H9 (cell line): ENCODE data around the gene DCC. TPM values are rescaled to one million over a fixed set of nuclear protein-coding genes. Genes with fewer than 3 reads are reported as not detected.

ENCODE experiments used
- DNase-seq: peaks from one replicate; pipeline ENCODE4 v3.0.0-alpha.2; 2017
- H2AFZ ChIP-seq: one replicate; pipeline ENCODE4 v1.6.1; 2013; ENCODE audit warnings: mild to moderate bottlenecking, low read length, control low read depth, moderate library complexity
- H2AK5ac ChIP-seq: 2 replicates; pipeline ENCODE4 v1.6.1; 2013; ENCODE audit warnings: low read length, control low read depth, mixed read lengths; ENCODE audit not compliant: insufficient read length
- H2BK120ac ChIP-seq: one replicate; pipeline ENCODE4 v1.6.1; 2013; ENCODE audit warnings: low read depth, mild to moderate bottlenecking, low read length, control low read depth, inconsistent platforms; ENCODE audit not compliant: poor library complexity, severe bottlenecking
- H2BK12ac ChIP-seq: 2 replicates; pipeline ENCODE4 v1.6.1; 2013; ENCODE audit warnings: low read length, control low read depth, mixed read lengths, low read depth; ENCODE audit not compliant: insufficient read length
- H2BK15ac ChIP-seq: 2 replicates; pipeline ENCODE4 v1.6.1; 2013; ENCODE audit warnings: low read depth, low read length, control low read depth
- H2BK20ac ChIP-seq: one replicate; pipeline ENCODE4 v1.6.1; 2013; ENCODE audit warnings: low read depth, mild to moderate bottlenecking, low read length, control low read depth, inconsistent platforms; ENCODE audit not compliant: poor library complexity, severe bottlenecking
- H2BK5ac ChIP-seq: 2 replicates; pipeline ENCODE4 v1.6.1; 2013; ENCODE audit warnings: low read length, control low read depth, mixed read lengths; ENCODE audit not compliant: insufficient read length
- H3K14ac ChIP-seq: 2 replicates; pipeline ENCODE4 v1.6.1; 2013; ENCODE audit warnings: low read length, control low read depth; ENCODE audit not compliant: insufficient read depth
- H3K18ac ChIP-seq: 2 replicates; pipeline ENCODE4 v1.6.1; 2013; ENCODE audit warnings: low read depth, mild to moderate bottlenecking, mixed read lengths, low read length, control low read depth; ENCODE audit not compliant: insufficient read length
- H3K23ac ChIP-seq: 2 replicates; pipeline ENCODE4 v1.6.1; 2013; ENCODE audit warnings: low read length, control low read depth, mixed read lengths, low read depth; ENCODE audit not compliant: insufficient read length
- H3K23me2 ChIP-seq: 2 replicates; pipeline ENCODE4 v1.6.1; 2013; ENCODE audit warnings: low read depth, mild to moderate bottlenecking, mixed read lengths, low read length, control low read depth; ENCODE audit not compliant: insufficient read length, poor library complexity, severe bottlenecking
- H3K27ac ChIP-seq: 2 replicates; pipeline ENCODE4 v1.5.1; 2013; ENCODE audit warnings: low read length, control low read depth, mixed read lengths, low read depth; ENCODE audit not compliant: insufficient read length
- H3K27me3 ChIP-seq: 2 replicates; pipeline ENCODE4 v1.6.1; 2013; ENCODE audit warnings: low read length, control low read depth, inconsistent platforms; ENCODE audit not compliant: insufficient read depth
- H3K4ac ChIP-seq: 2 replicates; pipeline ENCODE4 v1.6.1; 2013; ENCODE audit warnings: low read depth, mild to moderate bottlenecking, control low read depth, inconsistent platforms, low read length, moderate library complexity
- H3K4me1 ChIP-seq: 2 replicates; pipeline ENCODE4 v1.6.1; 2013; ENCODE audit warnings: low read length, control low read depth, inconsistent platforms; ENCODE audit not compliant: insufficient read depth
- H3K4me2 ChIP-seq: 2 replicates; pipeline ENCODE4 v1.6.1; 2013; ENCODE audit warnings: low read length, control low read depth, mixed read lengths; ENCODE audit not compliant: insufficient read length, insufficient read depth
- H3K56ac ChIP-seq: 2 replicates; pipeline ENCODE4 v1.6.1; 2013; ENCODE audit warnings: low read depth, mild to moderate bottlenecking, mixed read lengths, low read length, control low read depth; ENCODE audit not compliant: insufficient read length
- H3K79me1 ChIP-seq: 2 replicates; pipeline ENCODE4 v1.6.1; 2013; ENCODE audit warnings: low read depth, mild to moderate bottlenecking, moderate library complexity, low read length, control low read depth, inconsistent platforms; ENCODE audit not compliant: insufficient read depth, poor library complexity, severe bottlenecking
- H3K79me2 ChIP-seq: 2 replicates; pipeline ENCODE4 v1.6.1; 2013; ENCODE audit warnings: low read length, control low read depth, inconsistent platforms; ENCODE audit not compliant: insufficient read depth
- H3K9ac ChIP-seq: 2 replicates; pipeline ENCODE4 v1.6.1; 2013; ENCODE audit warnings: low read length, control low read depth, mixed read lengths; ENCODE audit not compliant: insufficient read length; ENCODE audit errors: extremely low read depth
- H3K9me3 ChIP-seq: one replicate; pipeline ENCODE4 v1.6.1; 2013; ENCODE audit warnings: low read depth, low read length, inconsistent platforms; ENCODE audit not compliant: control insufficient read depth
- H3T11ph ChIP-seq: one replicate; pipeline ENCODE4 v1.6.1; 2013; ENCODE audit warnings: mild to moderate bottlenecking, low read length, control low read depth, inconsistent platforms
- H4K20me1 ChIP-seq: one replicate; pipeline ENCODE4 v1.6.1; 2013; ENCODE audit not compliant: control insufficient read depth, insufficient read length, insufficient read depth
- H4K5ac ChIP-seq: 2 replicates; pipeline ENCODE4 v1.6.1; 2013; ENCODE audit warnings: low read depth, mild to moderate bottlenecking, mixed read lengths, low read length, control low read depth; ENCODE audit not compliant: insufficient read length
- H4K8ac ChIP-seq: replicated peaks from 2 replicates; pipeline ENCODE4 v1.6.1; 2013; ENCODE audit warnings: low read length, control low read depth, mixed read lengths, low read depth; ENCODE audit not compliant: insufficient read length
- H4K91ac ChIP-seq: 2 replicates; pipeline ENCODE4 v1.6.1; 2013; ENCODE audit warnings: low read depth, mild to moderate bottlenecking, moderate library complexity, mixed read lengths, low read length, control low read depth; ENCODE audit not compliant: insufficient read length
- H3K27ac Mint-ChIP-seq, 3 experiments: 2 replicates in 2 of 3; 3 replicates in 1 of 3; pipeline ENCODE4 v1.8.0; 2020 to 2021; ENCODE audit warnings: mixed read lengths in 3 of 3, mild to moderate bottlenecking in 1 of 3, moderate library complexity in 1 of 3
- H3K27me3 Mint-ChIP-seq: 2 replicates; pipeline ENCODE4 v1.8.0; 2021; ENCODE audit warnings: low read depth, mild to moderate bottlenecking, moderate library complexity, mixed read lengths
- H3K36me3 Mint-ChIP-seq, 3 experiments: 2 replicates in 2 of 3; 3 replicates in 1 of 3; pipeline ENCODE4 v1.8.0; 2020 to 2021; ENCODE audit warnings: low read depth in 3 of 3, mixed read lengths in 3 of 3; ENCODE audit not compliant: insufficient read depth in 1 of 3
- H3K4me1 Mint-ChIP-seq, 2 experiments: 2 replicates each; pipeline ENCODE4 v1.8.0; 2020; ENCODE audit warnings: mixed read lengths in 2 of 2
- H3K4me3 Mint-ChIP-seq, 2 experiments: 2 replicates in 1 of 2; 3 replicates in 1 of 2; pipeline ENCODE4 v1.8.0; 2020 to 2021; ENCODE audit warnings: mild to moderate bottlenecking in 2 of 2, mixed read lengths in 2 of 2, moderate library complexity in 1 of 2
- H3K9me3 Mint-ChIP-seq, 2 experiments: 2 replicates in 1 of 2; 3 replicates in 1 of 2; pipeline ENCODE4 v1.8.0; 2020; ENCODE audit warnings: mild to moderate bottlenecking in 2 of 2, mixed read lengths in 2 of 2, moderate library complexity in 1 of 2
- WGBS: extraction: QIAGEN DNeasy Blood & Tissue Kit; methylation state at CpG from one replicate; pipeline ENCODE4 v1.1.7; 2013; ENCODE audit warnings: missing lambda C conversion rate, low lambda C conversion rate, mixed read lengths; ENCODE audit not compliant: insufficient read length; ENCODE audit errors: extremely low coverage; 5-methylcytosine and 5-hydroxymethylcytosine counted together
- total RNA-seq: library from RNA; stranded (reverse); gene quantifications from 2 replicates; pipeline ENCODE4 v1.2.1, GENCODE V29; 2021
- TF ChIP-seq, protein P1 (sequence below): fragments of 200-600 bp; sonication (generic); conservative IDR thresholded peaks from 3 replicates; pipeline ENCODE4 v1.8.0; 2021; ENCODE audit warnings: antibody characterized with exemption, mild to moderate bottlenecking

DCC gene
- total RNA-seq, 1 experiment from 2014 or later: 0.35 TPM

DNA sequence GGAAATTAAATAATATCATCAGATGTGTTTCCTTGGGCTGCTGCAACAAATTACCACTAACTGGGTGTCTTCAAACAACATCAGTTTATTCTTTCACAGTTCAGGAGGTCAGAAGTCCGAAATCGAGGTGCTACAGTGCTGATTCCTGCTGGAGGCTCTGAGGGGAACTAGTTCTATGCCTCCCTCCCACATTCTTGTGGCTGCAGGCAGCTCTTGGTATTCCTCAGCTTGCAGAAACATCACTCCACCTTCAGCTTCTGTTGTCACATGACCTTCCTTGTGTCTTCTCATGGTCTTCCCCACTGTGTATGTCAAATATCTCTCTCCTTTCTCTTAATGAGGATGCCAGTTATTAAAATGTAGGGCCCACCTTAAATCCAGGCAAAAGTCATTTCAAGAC is 29.3 kb upstream of the DCC start:
- H3K79me2 ChIP-seq: no peaks in the 10 kb centered on the region
- no peak overlapping the region for H3K23ac ChIP-seq
- H2AK5ac ChIP-seq: no peak overlapping the region
- H3K9me3 ChIP-seq: no peaks in the 10 kb centered on the region
- H3K23me2 ChIP-seq: no peaks in the 10 kb centered on the region
- no peak overlapping the region for H4K8ac ChIP-seq
- no CpG with 5 or more reads among the region's 2 CpGs for WGBS
- peaks cover 32 to 35% of the 10 kb centered on the region in 2 experiments for H3K4me1 Mint-ChIP-seq
- H4K20me1 ChIP-seq: no peaks in the 10 kb centered on the region
- H3K4me2 ChIP-seq: no peak overlapping the region
- H3K27me3 Mint-ChIP-seq: no peaks in the 10 kb centered on the region
- no peak overlapping the region for H3K27ac ChIP-seq
- H3K9ac ChIP-seq: no peak overlapping the region
- no peak overlapping the region for H2BK120ac ChIP-seq
- no peak overlapping the region for H3K4me3 Mint-ChIP-seq
- no peaks in the 10 kb centered on the region for H3K79me1 ChIP-seq
- H4K5ac ChIP-seq: no peak overlapping the region
- H3T11ph ChIP-seq: no peak overlapping the region
- TF ChIP-seq, protein P1, sequence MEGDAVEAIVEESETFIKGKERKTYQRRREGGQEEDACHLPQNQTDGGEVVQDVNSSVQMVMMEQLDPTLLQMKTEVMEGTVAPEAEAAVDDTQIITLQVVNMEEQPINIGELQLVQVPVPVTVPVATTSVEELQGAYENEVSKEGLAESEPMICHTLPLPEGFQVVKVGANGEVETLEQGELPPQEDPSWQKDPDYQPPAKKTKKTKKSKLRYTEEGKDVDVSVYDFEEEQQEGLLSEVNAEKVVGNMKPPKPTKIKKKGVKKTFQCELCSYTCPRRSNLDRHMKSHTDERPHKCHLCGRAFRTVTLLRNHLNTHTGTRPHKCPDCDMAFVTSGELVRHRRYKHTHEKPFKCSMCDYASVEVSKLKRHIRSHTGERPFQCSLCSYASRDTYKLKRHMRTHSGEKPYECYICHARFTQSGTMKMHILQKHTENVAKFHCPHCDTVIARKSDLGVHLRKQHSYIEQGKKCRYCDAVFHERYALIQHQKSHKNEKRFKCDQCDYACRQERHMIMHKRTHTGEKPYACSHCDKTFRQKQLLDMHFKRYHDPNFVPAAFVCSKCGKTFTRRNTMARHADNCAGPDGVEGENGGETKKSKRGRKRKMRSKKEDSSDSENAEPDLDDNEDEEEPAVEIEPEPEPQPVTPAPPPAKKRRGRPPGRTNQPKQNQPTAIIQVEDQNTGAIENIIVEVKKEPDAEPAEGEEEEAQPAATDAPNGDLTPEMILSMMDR: no peak
- H3K18ac ChIP-seq: no peak overlapping the region
- DNase-seq: no peak
- H4K91ac ChIP-seq: no peak overlapping the region
- H2BK20ac ChIP-seq: no peak overlapping the region
- H2AFZ ChIP-seq: no peak overlapping the region
- no peaks in the 10 kb centered on the region for H3K27me3 ChIP-seq
- H3K9me3 Mint-ChIP-seq: peaks cover 12 to 15% of the 10 kb centered on the region in 2 experiments
- H2BK5ac ChIP-seq: no peak overlapping the region
- H3K4ac ChIP-seq: no peak overlapping the region
- H2BK12ac ChIP-seq: no peak overlapping the region
- H3K27ac Mint-ChIP-seq: no peak overlapping the region
- H3K14ac ChIP-seq: no peak overlapping the region
- H2BK15ac ChIP-seq: no peak overlapping the region
- H3K4me1 ChIP-seq: peaks cover 2% of the 10 kb centered on the region; the same call in 1 of the 2 replicates
- H3K36me3 Mint-ChIP-seq: peaks cover 2 to 9% (median 5%) of the 10 kb centered on the region in 3 experiments; a peak in 4 of 7 replicates
- H3K56ac ChIP-seq: no peak overlapping the region
